Mesenteric fat pad (tissue), 1 donor: ENCODE measurements around the gene LRP1B. TPM values are rescaled to one million over a fixed set of nuclear protein-coding genes. Genes with fewer than 3 reads are reported as not detected.

ENCODE experiments used
- DNase-seq: peaks from one replicate; pipeline ENCODE4 v3.0.0-alpha.2; 2020; ENCODE audit warnings: low spot score
- total RNA-seq: library from RNA; stranded (reverse); fragmentation: NEBNext Ultra II Directional; extraction: Animal tissue kit (Norgen Biotek cat#: 25700); gene quantifications from one replicate; pipeline ENCODE4 v1.2.1, GENCODE V29; 2021
- donor health status: DM: yes; HTN: yes; CAD: no.

The LRP1B gene
- total RNA-seq, 1 donor from 2014 or later = 0.22 TPM

DNA sequence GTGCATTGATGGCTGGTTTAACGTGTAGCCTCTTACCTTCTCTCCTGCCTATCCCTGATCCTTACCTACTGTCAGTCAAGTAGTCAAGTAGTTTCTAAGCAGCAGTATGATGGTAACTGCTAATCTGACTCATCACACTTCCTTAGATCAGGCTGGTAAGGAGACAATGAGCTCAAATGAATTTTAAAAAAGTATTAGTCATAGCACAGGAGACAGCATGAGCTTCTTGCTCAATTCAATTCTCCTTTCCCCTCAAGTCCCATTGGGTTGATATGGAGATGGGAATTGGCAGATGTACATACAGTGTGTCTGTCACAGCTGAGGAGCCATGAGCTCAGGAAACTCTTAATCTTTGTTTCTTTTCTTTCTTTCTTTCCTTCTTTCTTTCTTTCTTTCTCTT lies 799.7 kb downstream of the LRP1B start:
- no peak for DNase-seq

- no peak for DNase-seq
These were observed 800.9 kb downstream of the LRP1B start for GRCh38 chr2:141329964-141330363.

DNA sequence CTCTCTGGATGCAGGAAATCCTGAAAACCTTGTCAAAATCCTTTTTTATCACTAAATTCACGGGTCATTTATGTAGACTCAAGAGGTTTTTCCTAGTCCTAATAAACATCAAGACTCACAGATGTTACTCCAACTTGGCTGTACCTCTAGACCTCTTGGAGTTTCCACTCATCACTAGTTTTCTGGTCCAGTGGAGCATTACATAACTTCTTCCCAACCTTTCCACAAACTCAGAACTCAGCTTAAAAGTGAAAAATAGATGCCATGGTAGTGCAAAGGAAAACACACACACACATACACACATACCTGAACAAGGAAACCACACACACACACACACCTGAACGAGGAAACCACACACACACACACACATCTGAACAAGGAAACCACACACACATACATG lies 807.2 kb downstream of the LRP1B start:
- DNase-seq = no peak

DNA sequence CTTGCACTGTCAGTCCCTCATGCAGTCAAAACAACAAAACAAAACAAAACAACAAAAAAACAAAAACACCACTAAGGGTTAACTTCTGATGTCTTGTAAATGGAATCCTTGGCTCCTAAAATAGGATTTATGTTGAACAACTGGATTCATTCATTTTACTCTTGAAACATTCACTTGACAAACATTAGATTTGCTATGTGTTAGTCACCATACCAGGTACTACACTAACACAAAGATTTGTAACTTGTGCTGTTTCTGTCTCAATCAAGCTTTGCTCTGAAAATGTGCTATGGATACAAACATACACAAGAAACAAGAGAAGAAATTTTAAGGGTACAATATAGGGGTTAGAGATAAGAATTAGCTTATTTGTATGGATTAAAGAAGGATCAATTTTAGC lies 812.8 kb downstream of the LRP1B start:
- DNase-seq = no peak

DNA sequence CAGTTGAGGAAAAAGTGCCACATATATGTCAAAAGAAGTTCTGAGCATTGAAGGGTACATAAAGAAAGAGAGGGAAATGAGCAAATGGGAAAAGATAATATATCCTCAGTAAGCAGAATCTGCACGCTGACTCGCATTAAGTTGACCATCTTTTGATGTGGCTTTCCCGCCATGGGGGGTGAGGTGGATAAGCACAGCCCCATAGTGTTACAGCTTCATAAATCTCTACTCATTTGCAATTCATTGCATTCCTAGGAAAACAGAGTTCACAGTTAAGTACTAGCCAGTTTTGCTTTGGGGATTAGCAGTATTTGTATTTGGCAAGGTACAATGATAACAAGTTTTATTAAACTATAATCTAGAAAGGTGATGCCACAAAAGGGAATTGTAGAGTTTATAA lies 814.2 kb downstream of the LRP1B start:
- no peak for DNase-seq

DNA sequence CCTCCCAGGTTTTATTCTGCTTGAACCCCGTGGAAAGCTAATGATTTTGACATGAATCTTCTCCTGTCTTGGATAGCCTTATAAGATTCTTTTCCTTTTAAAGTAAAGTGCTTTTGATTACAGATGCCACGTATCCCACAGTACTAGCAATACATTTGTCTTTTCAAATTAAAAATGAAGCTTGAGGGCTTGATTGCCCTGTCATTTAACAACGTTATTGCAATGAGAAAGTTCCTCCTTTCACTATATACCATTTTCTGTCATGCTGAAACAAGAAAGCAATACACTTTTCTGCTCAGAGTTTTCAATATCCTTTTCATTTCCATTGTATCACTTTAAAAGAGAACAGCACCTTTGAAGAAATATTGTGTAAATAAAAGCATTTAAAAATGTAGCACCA lies 814.7 kb downstream of the LRP1B start:
- no peak for DNase-seq

- DNase-seq = no peak
These were observed 816.8 kb downstream of the LRP1B start for GRCh38 chr2:141313972-141314371.

DNA sequence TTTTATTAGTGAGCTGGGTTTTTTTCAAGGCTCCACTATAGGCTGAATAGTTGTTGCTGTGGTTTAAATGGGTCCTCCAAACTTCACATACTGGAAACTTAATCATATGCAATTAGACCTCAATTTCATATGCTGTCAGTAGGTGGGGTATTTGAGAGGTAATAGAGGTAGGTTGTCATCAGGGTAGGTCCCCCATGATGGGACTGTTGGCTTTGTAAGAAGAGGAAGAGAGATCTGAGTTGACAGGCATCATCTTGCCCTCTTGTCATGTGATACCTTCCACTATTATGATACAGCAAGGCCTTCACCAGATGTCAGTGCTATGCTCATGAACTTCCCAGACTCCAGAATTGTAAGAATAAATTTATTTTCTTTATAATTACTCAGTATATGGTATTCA lies 819.4 kb downstream of the LRP1B start:
- DNase-seq = no peak

DNA sequence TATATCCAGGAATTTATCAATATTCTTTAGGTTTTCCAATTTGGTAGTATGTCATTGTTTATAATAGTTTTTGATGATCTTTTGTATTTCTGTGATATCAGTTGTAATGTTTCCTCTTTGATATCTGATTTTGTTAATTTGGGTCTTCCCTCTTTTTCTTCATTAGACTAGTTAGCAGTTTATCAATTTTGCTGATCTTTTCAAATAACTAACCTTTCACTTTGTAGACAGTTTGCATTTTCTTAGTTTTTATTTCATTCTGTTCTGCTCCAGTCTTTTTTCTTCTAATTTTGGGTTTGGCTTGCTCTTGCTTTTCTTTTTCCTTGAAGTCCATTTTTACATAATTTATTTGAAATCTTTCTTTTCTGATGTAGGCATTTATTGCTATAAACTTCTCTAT lies 824.4 kb downstream of the LRP1B start:
- DNase-seq = no peak

GRCh38 chr2:141301551-141301950 lies 829.3 kb downstream of the LRP1B start:
- no peak for DNase-seq

- DNase-seq = no peak
These were observed 850.8 kb downstream of the LRP1B start for GRCh38 chr2:141280037-141280436.

DNA sequence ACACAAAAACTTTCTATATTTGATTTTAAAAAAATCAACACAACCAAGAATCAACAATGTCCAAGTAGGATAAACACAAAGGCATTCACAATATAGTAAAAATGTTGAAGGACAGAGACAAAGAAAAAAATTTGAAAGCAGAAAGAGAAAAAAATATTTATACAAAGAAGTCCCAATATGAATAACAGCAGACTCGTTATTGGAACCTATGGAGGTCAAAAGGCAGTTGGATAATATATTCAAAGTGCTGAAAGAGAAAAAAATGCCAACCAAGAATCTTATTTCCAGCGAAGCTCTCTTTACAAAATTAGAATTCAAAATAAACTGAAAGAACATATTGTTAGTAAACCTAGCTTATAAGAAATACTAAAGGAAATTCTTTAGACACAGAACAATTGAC lies 859.5 kb downstream of the LRP1B start:
- no peak for DNase-seq

DNA sequence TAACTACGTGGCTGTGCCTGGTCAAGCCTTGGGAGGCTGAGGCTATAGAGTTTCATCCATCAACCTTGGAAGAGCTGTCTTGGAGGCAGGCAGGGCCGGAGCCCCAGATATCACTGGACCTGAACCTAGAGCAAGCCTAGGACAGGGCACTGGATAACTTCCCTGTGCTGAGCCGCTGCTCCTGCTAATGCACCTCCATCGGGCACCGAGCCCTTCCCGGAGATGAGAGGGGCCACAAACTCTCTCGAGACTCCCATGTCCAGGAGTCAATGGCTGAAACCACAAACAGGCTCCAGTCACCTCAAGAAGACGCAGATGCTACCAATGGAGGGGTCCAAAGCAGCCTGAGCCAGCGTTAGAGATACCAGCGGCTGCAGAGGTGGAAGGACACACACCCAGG lies 866.0 kb downstream of the LRP1B start:
- DNase-seq = no peak

GRCh38 chr2:141260911-141261310 lies 869.9 kb downstream of the LRP1B start:
- no peak for DNase-seq

DNA sequence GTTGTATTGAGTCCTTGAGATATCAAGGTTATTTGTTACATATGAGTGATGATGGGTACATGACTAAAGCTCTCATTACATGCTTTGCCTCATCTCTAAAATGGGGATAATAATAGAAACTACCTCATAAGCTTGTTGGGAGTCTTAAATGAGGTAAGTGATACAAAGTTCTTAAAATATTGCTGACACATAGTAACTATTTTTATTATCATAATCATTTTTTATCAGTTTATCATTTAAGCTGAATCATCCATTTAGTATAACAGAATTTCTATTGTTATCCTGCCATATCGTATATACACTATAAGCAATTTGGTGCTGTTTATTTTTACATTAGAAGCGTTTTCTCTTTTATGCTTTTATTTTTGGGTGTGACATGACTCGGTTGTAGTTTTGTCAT lies 871.1 kb downstream of the LRP1B start:
- no peak for DNase-seq

DNA sequence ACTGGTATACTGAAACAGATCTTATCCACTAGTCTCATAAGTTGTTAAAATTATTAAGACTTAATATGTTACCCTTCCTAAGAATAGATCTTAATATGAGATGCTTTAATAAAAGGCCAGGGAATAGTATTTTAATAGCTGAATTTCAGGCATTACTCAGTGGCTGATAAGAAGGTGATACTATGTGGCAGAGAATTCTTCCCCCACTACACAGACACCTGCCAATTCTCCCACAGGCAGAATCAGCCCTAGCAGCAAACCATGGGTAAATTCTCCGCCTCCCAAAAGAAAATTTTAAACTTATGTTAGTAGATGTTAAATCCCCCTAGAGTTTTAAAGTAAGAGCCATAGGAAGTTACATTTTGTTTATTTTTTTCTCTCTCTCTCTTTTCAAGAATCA lies 888.8 kb downstream of the LRP1B start:
- no peak for DNase-seq

DNA sequence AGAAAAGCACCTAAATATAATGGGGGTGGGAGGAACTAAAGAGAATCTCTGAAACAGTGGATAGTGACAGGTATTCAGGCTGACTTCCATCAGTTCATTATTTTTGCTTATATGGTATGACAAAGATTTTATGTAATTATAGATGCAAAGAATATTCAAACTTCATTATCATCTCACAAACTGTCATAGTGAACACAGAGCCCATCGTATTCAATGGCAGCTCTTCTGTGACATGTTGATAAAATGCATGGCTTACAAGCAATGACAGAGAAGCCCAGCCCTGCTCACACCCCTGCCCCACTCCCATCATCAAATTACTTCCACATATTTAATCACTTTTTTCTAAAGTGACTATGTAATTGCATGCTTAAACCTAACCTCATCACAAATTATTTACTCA lies 904.3 kb downstream of the LRP1B start:
- no peak for DNase-seq

GRCh38 chr2:141207036-141207385 lies 923.8 kb downstream of the LRP1B start:
- DNase-seq = no peak

GRCh38 chr2:141201016-141201565 lies 929.7 kb downstream of the LRP1B start:
- no peak for DNase-seq

DNA sequence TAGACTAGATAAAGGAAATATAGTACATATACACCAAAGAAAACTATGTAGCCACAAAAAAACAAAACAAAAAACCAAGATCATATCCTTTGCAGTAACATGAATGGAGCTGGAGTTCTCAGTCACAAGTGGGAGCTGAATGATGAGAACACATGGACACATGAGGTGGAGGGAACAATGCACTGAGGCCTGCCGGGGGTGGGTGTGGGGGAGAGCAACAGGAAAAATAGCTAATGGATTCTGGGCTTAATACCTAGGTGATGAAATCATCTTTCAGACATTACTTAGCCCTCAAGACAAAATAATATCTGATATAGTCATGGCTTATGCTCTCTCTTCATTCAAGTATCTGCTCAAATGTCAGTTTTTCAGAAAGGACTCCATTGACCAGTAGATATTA lies 930.6 kb downstream of the LRP1B start:
- no peak for DNase-seq

- no peak for DNase-seq
These were observed 931.1 kb downstream of the LRP1B start for GRCh38 chr2:141199711-141200110.

- DNase-seq = no peak
These were observed 935.7 kb downstream of the LRP1B start for GRCh38 chr2:141195087-141195486.

- no peak for DNase-seq
These were observed 943.8 kb downstream of the LRP1B start for GRCh38 chr2:141187075-141187439.

GRCh38 chr2:141186413-141187074 lies 944.3 kb downstream of the LRP1B start:
- no peak for DNase-seq
